22Rv1 (cell line): ENCODE results near the gene TFF2.

Experiments used
- CTCF ChIP-seq: fragments of 450-650 bp; IDR thresholded peaks from 2 replicates; pipeline ENCODE4 v1.5.1; 2017; ENCODE audit warnings: mild to moderate bottlenecking
- ZFX ChIP-seq: fragments of 450-650 bp; IDR thresholded peaks from 2 replicates; pipeline ENCODE4 v1.6.1; 2017; ENCODE audit warnings: antibody characterized with exemption, borderline replicate concordance

- TF ChIP-seq CTCF (no peak), ZFX (no peak)
These were observed 49.8 kb downstream of the TFF2 start for GRCh38 chr21:42300956-42301355.
